Dendritic cell treated with granulocyte-macrophage colony-stimulating factor and Interleukin-4, amounts not matched to agents 40 ng/mL and 50 ng/mL, for 4 days (primary cell): ENCODE data around the gene CCNL2.
"Not testable (repeated sequence)": the region's sequence is repeated elsewhere in the genome, so short reads cannot be mapped to it uniquely, and the experiment has no call there.

ENCODE experiments used
- H3K27ac Mint-ChIP-seq: one replicate; pipeline ENCODE4 v1.8.0; 2022; ENCODE audit warnings: mild to moderate bottlenecking, mixed read lengths
- H3K27me3 Mint-ChIP-seq: one replicate; pipeline ENCODE4 v1.8.0; 2022; ENCODE audit warnings: mild to moderate bottlenecking, mixed read lengths
- H3K36me3 Mint-ChIP-seq: one replicate; pipeline ENCODE4 v1.8.0; 2022; ENCODE audit warnings: low read depth, mixed read lengths
- H3K4me1 Mint-ChIP-seq: one replicate; pipeline ENCODE4 v1.8.0; 2022; ENCODE audit warnings: low read depth, mixed read lengths
- H3K4me3 Mint-ChIP-seq: one replicate; pipeline ENCODE4 v1.8.0; 2022; ENCODE audit warnings: mild to moderate bottlenecking, moderate library complexity, mixed read lengths
- H3K9me3 Mint-ChIP-seq: one replicate; pipeline ENCODE4 v1.8.0; 2022; ENCODE audit warnings: mixed read lengths
- intact Hi-C: fragments of 100-400 bp; cut with micrococcal nuclease; formaldehyde crosslinking; loops from one replicate; pipeline ENCODE4 v1.15.0; 2022

Gene CCNL2

GRCh38 chr1:1371746-1372711 lies 27.1 kb downstream of the CCNL2 start:
- Mint-ChIP-seq H3K36me3 (peaks cover 27% of the 10 kb centered on the region), H3K4me3 (no peak overlapping the region), H3K9me3 (no peaks in the 10 kb centered on the region), H3K4me1 (peaks cover 28% of the 10 kb centered on the region), H3K27me3 (no peaks in the 10 kb centered on the region), H3K27ac (no peak overlapping the region)
- intact Hi-C loops = no loop called here

- Mint-ChIP-seq H3K4me1 (peaks cover 28% of the 10 kb centered on the region), H3K4me3 (no peak overlapping the region), H3K36me3 (peaks cover 27% of the 10 kb centered on the region), H3K27me3 (no peaks in the 10 kb centered on the region), H3K9me3 (no peaks in the 10 kb centered on the region), H3K27ac (no peak overlapping the region)
- intact Hi-C loops = no loop called here
These were observed 27.8 kb downstream of the CCNL2 start for GRCh38 chr1:1371364-1371745.

- Mint-ChIP-seq H3K27me3 (no peaks in the 10 kb centered on the region), H3K9me3 (no peaks in the 10 kb centered on the region), H3K27ac (no peak overlapping the region), H3K36me3 (peaks cover 27% of the 10 kb centered on the region), H3K4me1 (peaks cover 28% of the 10 kb centered on the region), H3K4me3 (no peak overlapping the region)
- intact Hi-C loops = no loop called here
These were observed 28.3 kb downstream of the CCNL2 start for GRCh38 chr1:1370771-1371300.

GRCh38 chr1:1370094-1370493 lies 29.0 kb downstream of the CCNL2 start:
- H3K27ac Mint-ChIP-seq, intact Hi-C loops, H3K4me3 Mint-ChIP-seq: not testable (repeated sequence)

GRCh38 chr1:1367315-1367714 lies 31.8 kb downstream of the CCNL2 start:
- H3K4me1 Mint-ChIP-seq = peaks cover 6% of the 10 kb centered on the region
- H3K9me3 Mint-ChIP-seq = no peaks in the 10 kb centered on the region
- H3K27me3 Mint-ChIP-seq = peaks cover 7% of the 10 kb centered on the region
- H3K36me3 Mint-ChIP-seq = no peaks in the 10 kb centered on the region
- intact Hi-C loops = no loop called here
- no peak overlapping the region for H3K4me3 Mint-ChIP-seq
- no peak overlapping the region for H3K27ac Mint-ChIP-seq

More at GRCh38 chr1:1370094-1370493, 29.0 kb downstream of the CCNL2 start:
- not testable (repeated sequence) for H3K9me3 Mint-ChIP-seq, H3K27me3 Mint-ChIP-seq
- Mint-ChIP-seq H3K4me1 (peaks cover 28% of the 10 kb centered on the region), H3K36me3 (peaks cover 25% of the 10 kb centered on the region)

GRCh38 chr1:1366699-1367066 lies 32.5 kb downstream of the CCNL2 start:
- Mint-ChIP-seq H3K36me3 (no peaks in the 10 kb centered on the region), H3K4me3 (no peak overlapping the region)
- intact Hi-C loops = no loop called here

GRCh38 chr1:1365875-1366698 lies 33.0 kb downstream of the CCNL2 start:
- H3K27me3 Mint-ChIP-seq = peaks cover 17% of the 10 kb centered on the region
- no peaks in the 10 kb centered on the region for H3K36me3 Mint-ChIP-seq
- no peaks in the 10 kb centered on the region for H3K9me3 Mint-ChIP-seq
- H3K27ac Mint-ChIP-seq = no peak overlapping the region
- H3K4me1 Mint-ChIP-seq = no peaks in the 10 kb centered on the region
- H3K4me3 Mint-ChIP-seq = no peak overlapping the region
- intact Hi-C loops = no loop called here

More at GRCh38 chr1:1366699-1367066, 32.5 kb downstream of the CCNL2 start:
- Mint-ChIP-seq H3K4me1 (peaks cover under 1% of the 10 kb centered on the region), H3K9me3 (no peaks in the 10 kb centered on the region), H3K27me3 (peaks cover 12% of the 10 kb centered on the region), H3K27ac (no peak overlapping the region)

- no peak overlapping the region for H3K27ac Mint-ChIP-seq
- peaks cover 34% of the 10 kb centered on the region for H3K27me3 Mint-ChIP-seq
- no peaks in the 10 kb centered on the region for H3K36me3 Mint-ChIP-seq
- no peak overlapping the region for H3K4me3 Mint-ChIP-seq
- intact Hi-C loops = no loop called here
- H3K4me1 Mint-ChIP-seq = no peaks in the 10 kb centered on the region
- no peaks in the 10 kb centered on the region for H3K9me3 Mint-ChIP-seq
These were observed 34.9 kb downstream of the CCNL2 start for GRCh38 chr1:1364266-1364665.

- Mint-ChIP-seq H3K9me3 (no peaks in the 10 kb centered on the region), H3K27ac (no peak overlapping the region), H3K36me3 (no peaks in the 10 kb centered on the region), H3K4me1 (peaks cover 11% of the 10 kb centered on the region), H3K4me3 (no peak overlapping the region), H3K27me3 (peaks cover 56% of the 10 kb centered on the region)
- intact Hi-C loops = no loop called here
These were observed 37.1 kb downstream of the CCNL2 start for GRCh38 chr1:1361982-1362423.

GRCh38 chr1:1361233-1361981 lies 37.7 kb downstream of the CCNL2 start:
- Mint-ChIP-seq H3K4me3 (no peak overlapping the region), H3K27ac (no peak overlapping the region), H3K9me3 (no peaks in the 10 kb centered on the region), H3K27me3 (peaks cover 61% of the 10 kb centered on the region), H3K4me1 (peaks cover 11% of the 10 kb centered on the region), H3K36me3 (no peaks in the 10 kb centered on the region)
- intact Hi-C loops = no loop called here

GRCh38 chr1:1360506-1361169 lies 38.5 kb downstream of the CCNL2 start:
- Mint-ChIP-seq H3K4me3 (no peak overlapping the region), H3K9me3 (no peaks in the 10 kb centered on the region), H3K4me1 (peaks cover 11% of the 10 kb centered on the region), H3K27ac (no peak overlapping the region), H3K36me3 (no peaks in the 10 kb centered on the region), H3K27me3 (peaks cover 67% of the 10 kb centered on the region)
- intact Hi-C loops = no loop called here

- no peak overlapping the region for H3K27ac Mint-ChIP-seq
- peaks cover 70% of the 10 kb centered on the region for H3K27me3 Mint-ChIP-seq
- intact Hi-C loops = no loop called here
- peaks cover 11% of the 10 kb centered on the region for H3K4me1 Mint-ChIP-seq
- H3K4me3 Mint-ChIP-seq = no peak overlapping the region
- no peaks in the 10 kb centered on the region for H3K36me3 Mint-ChIP-seq
- H3K9me3 Mint-ChIP-seq = no peaks in the 10 kb centered on the region
These were observed 39.3 kb downstream of the CCNL2 start for GRCh38 chr1:1359664-1360468.
